SK-N-SH (cell line): ENCODE results near the gene CAPNS1. TPM values are rescaled to one million over a fixed set of nuclear protein-coding genes. Genes with fewer than 3 reads are reported as not detected.

ENCODE experiments used
- CTCF ChIA-PET: fragments of 300-600, 350-600 bp; formaldehyde crosslinking; extraction: SDS; loops from one replicate; lab custom pipeline; 2021; lab: Yijun Ruan, JAX
- POLR2A ChIA-PET: fragments of 350-600 bp; sonication (Branson Sonifier 250); formaldehyde crosslinking; extraction: SDS; loops from one replicate; lab custom pipeline; 2020; ENCODE audit warnings: antibody characterized with exemption, inconsistent platforms; lab: Yijun Ruan, JAX
- DNase-seq: peaks from one replicate; pipeline ENCODE4 v3.0.0; 2012
- H2AFZ ChIP-seq: fragments of 200-600 bp; sonication (generic); 2 replicates; pipeline ENCODE4 v1.8.1; 2016; ENCODE audit warnings: antibody characterized with exemption, mild to moderate bottlenecking, low read depth
- H3F3A ChIP-seq: fragments of 200-600 bp; sonication (generic); replicated peaks from 2 replicates; pipeline ENCODE3; 2016; ENCODE audit warnings: antibody characterized with exemption, mild to moderate bottlenecking; ENCODE audit not compliant: insufficient read depth
- H3K27ac ChIP-seq, 2 experiments: fragments of 200-500 bp in 1 of 2; fragments of 200-600 bp in 1 of 2; sonication (Bioruptor generic) in 1 of 2; sonication (generic), shearing (Covaris generic) in 1 of 2; 2 replicates each; pipeline versions ENCODE4 v1.5.1 to v1.6.1; 2014 to 2016; ENCODE audit warnings: low read depth in 2 of 2, inconsistent platforms in 1 of 2, low read length in 1 of 2, mild to moderate bottlenecking in 1 of 2, mixed read lengths in 1 of 2
- H3K27me3 ChIP-seq: fragments of 200-600 bp; sonication (generic), shearing (Covaris generic); 2 replicates; pipeline ENCODE4 v1.6.1; 2016; ENCODE audit warnings: mixed run types; ENCODE audit not compliant: insufficient read depth
- H3K36me3 ChIP-seq, 2 experiments: fragments of 200-500 bp in 1 of 2; fragments of 200-600 bp in 1 of 2; sonication (Bioruptor generic) in 1 of 2; sonication (generic) in 1 of 2; replicated peaks in 1 of 2; 2 replicates each; pipeline versions ENCODE3 to v1.5.1; 2014 to 2016; ENCODE audit warnings: low read length in 1 of 2, mild to moderate bottlenecking in 1 of 2; ENCODE audit not compliant: insufficient read depth in 2 of 2, control insufficient read depth in 1 of 2
- H3K4me1 ChIP-seq, 2 experiments: fragments of 200-500 bp in 1 of 2; fragments of 200-600 bp in 1 of 2; sonication (Bioruptor generic) in 1 of 2; sonication (generic), shearing (Covaris generic) in 1 of 2; 2 replicates each; pipeline versions ENCODE4 v1.5.1 to v1.6.1; 2014 to 2016; ENCODE audit warnings: low read depth in 1 of 2, low read length in 1 of 2, mixed run types in 1 of 2; ENCODE audit not compliant: insufficient read depth in 2 of 2, control insufficient read depth in 1 of 2
- H3K4me2 ChIP-seq: fragments of 200-600 bp; sonication (generic), shearing (Covaris generic); 2 replicates; pipeline ENCODE4 v1.6.1; 2017; ENCODE audit warnings: mixed run types
- H3K4me3 ChIP-seq, 2 experiments: fragments of 200-500 bp in 1 of 2; fragments of 200-600 bp in 1 of 2; sonication (Bioruptor generic) in 1 of 2; sonication (generic), shearing (Covaris generic) in 1 of 2; 2 replicates each; pipeline versions ENCODE4 v1.5.1 to v1.8.1; 2014 to 2016; ENCODE audit warnings: low read depth in 2 of 2, inconsistent platforms in 1 of 2, low read length in 1 of 2, mild to moderate bottlenecking in 1 of 2, mixed read lengths in 1 of 2, moderate library complexity in 1 of 2
- H3K79me2 ChIP-seq: fragments of 200-600 bp; sonication (generic); 2 replicates; pipeline ENCODE4 v1.8.1; 2017; ENCODE audit warnings: mild to moderate bottlenecking; ENCODE audit not compliant: insufficient read depth
- H3K9ac ChIP-seq: fragments of 200-600 bp; sonication (generic); 2 replicates; pipeline ENCODE4 v1.6.1; 2017; ENCODE audit warnings: mixed run types
- H3K9me2 ChIP-seq: fragments of 200-600 bp; sonication (generic); 2 replicates; pipeline ENCODE4 v1.6.1; 2017; ENCODE audit warnings: mixed run types
- H3K9me3 ChIP-seq: fragments of 200-600 bp; sonication (generic); 2 replicates; pipeline ENCODE4 v1.6.1; 2017; ENCODE audit warnings: mixed run types, mild to moderate bottlenecking, moderate library complexity
- H4K20me1 ChIP-seq: fragments of 200-600 bp; sonication (generic); 2 replicates; pipeline ENCODE4 v1.6.1; 2017; ENCODE audit warnings: mild to moderate bottlenecking, mixed run types; ENCODE audit not compliant: insufficient read depth
- CTCF ChIP-seq: fragments of 200-600 bp; sonication (generic); IDR thresholded peaks from 2 replicates; pipeline ENCODE4 v1.6.1; 2017; ENCODE audit warnings: antibody characterized with exemption, mild to moderate bottlenecking, moderate library complexity
- FOXJ3 ChIP-seq: sonication (generic); formaldehyde crosslinking; IDR thresholded peaks from 2 replicates; pipeline ENCODE4 v1.5.1; 2020; ENCODE audit warnings: mild to moderate bottlenecking, missing genetic modification reagents
- MAX ChIP-seq: IDR thresholded peaks from 2 replicates; pipeline ENCODE4 v1.4.0; 2012; ENCODE audit warnings: low read depth
- MEF2A ChIP-seq: IDR thresholded peaks from 2 replicates; pipeline ENCODE4 v1.4.0; 2012; ENCODE audit warnings: low read depth, borderline replicate concordance
- RAD21 ChIP-seq: IDR thresholded peaks from 2 replicates; pipeline ENCODE4 v1.6.1; 2012; ENCODE audit warnings: mild to moderate bottlenecking, low read length
- RCOR1 ChIP-seq: fragments of 150-350 bp; IDR thresholded peaks from 2 replicates; pipeline ENCODE4 v1.6.1; 2017; ENCODE audit warnings: antibody characterized with exemption, low read length
- REST ChIP-seq: IDR thresholded peaks from 2 replicates; pipeline ENCODE4 v1.6.1; 2012; ENCODE audit warnings: mild to moderate bottlenecking, low read depth, low read length, moderate library complexity
- RFX5 ChIP-seq: IDR thresholded peaks from 2 replicates; pipeline ENCODE4 v1.6.1; 2012; ENCODE audit warnings: mild to moderate bottlenecking, improper control_type of control experiment, low read length
- SMC3 ChIP-seq: IDR thresholded peaks from 2 replicates; pipeline ENCODE4 v1.6.1; 2012; ENCODE audit warnings: low read depth, low read length, improper control_type of control experiment
- ZBTB33 ChIP-seq: IDR thresholded peaks from 2 replicates; pipeline ENCODE4 v1.4.0; 2012; ENCODE audit warnings: low read depth, borderline replicate concordance
- WGBS: methylation state at CpG from one replicate; pipeline ENCODE4 v1.1.6; 2017; ENCODE audit warnings: low lambda C conversion rate; 5-methylcytosine and 5-hydroxymethylcytosine counted together
- polyA plus RNA-seq, 3 experiments: library from polyadenylated mRNA; depleted of rRNA; stranded (reverse); fragments of >200 nt; gene quantifications; 2 replicates each; pipeline ENCODE4 v1.2.3, GENCODE V29; 2012

The CAPNS1 gene
- polyA plus RNA-seq, 1 of the 3 experiments (the other 2 are of a cell fraction) = 999 TPM

GRCh38 chr19:36151144-36152018 lies 11.5 kb downstream of the CAPNS1 start:
- 96% methylated on average over 43 of the region's 47 CpGs for WGBS
- H3K4me3 ChIP-seq = no peak overlapping the region

GRCh38 chr19:36152019-36152351 lies 12.1 kb downstream of the CAPNS1 start:
- Histone ChIP-seq H4K20me1 (0 out of 2 replicates have a peak, but pooled peaks cover 2% of the 10 kb centered on the region), H2AFZ (no peak overlapping the region), H3K9ac (no peak overlapping the region), H3K4me1 (no peaks in the 10 kb centered on the region), H3K27me3 (no peaks in the 10 kb centered on the region), H3K9me2 (no peaks in the 10 kb centered on the region), H3K27ac (no peak overlapping the region), H3K36me3 (peaks cover 17 to 31% of the 10 kb centered on the region in 2 experiments), H3K9me3 (no peaks in the 10 kb centered on the region), H3K79me2 (peaks cover 6% of the 10 kb centered on the region; the same call in 1 of the 2 replicates), H3K4me2 (no peak overlapping the region), H3F3A (peaks cover 10% of the 10 kb centered on the region), H3K4me3 (no peak overlapping the region)
- ChIA-PET POLR2A (no interaction called here), CTCF (interaction anchor here (1.1 kb wide), 1 partner anchor 18 kb away, joined by 5 read pairs; no protein-coding TSS in a partner anchor)
- DNase-seq = no peak
- TF ChIP-seq REST (no peak), RFX5 (no peak), RAD21 (no peak), MEF2A (no peak), CTCF (no peak), FOXJ3 (CRISPR knock-in tag) (no peak), MAX (no peak), SMC3 (no peak)
- 95% methylated on average over 16 of the region's 16 CpGs for WGBS

More at GRCh38 chr19:36151144-36152018, 11.5 kb downstream of the CAPNS1 start:
- Histone ChIP-seq H3K36me3 (peaks cover 23 to 37% of the 10 kb centered on the region in 2 experiments), H3K9me2 (no peaks in the 10 kb centered on the region), H3K27ac (no peak overlapping the region), H3K4me2 (no peak overlapping the region), H4K20me1 (peaks cover 7% of the 10 kb centered on the region; the same call in 1 of the 2 replicates), H3K9me3 (no peaks in the 10 kb centered on the region), H3K4me1 (no peaks in the 10 kb centered on the region), H2AFZ (no peak overlapping the region), H3K27me3 (no peaks in the 10 kb centered on the region), H3K9ac (no peak overlapping the region), H3K79me2 (peaks cover 6% of the 10 kb centered on the region; the same call in 1 of the 2 replicates)
- CTCF ChIA-PET = interaction anchor here (1.1 to 2.4 kb wide), 2 partner anchors 19 to 24 kb away, joined by 5 to 9 read pairs; no protein-coding TSS in a partner anchor
- TF ChIP-seq RCOR1 = no peak
- no peak for TF ChIP-seq ZBTB33
- TF ChIP-seq SMC3 = no peak
- TF ChIP-seq FOXJ3 (CRISPR knock-in tag) = no peak
- TF ChIP-seq, all 33 proteins: peak for 0
- DNase-seq = no peak
- POLR2A ChIA-PET = no interaction called here
- H3F3A ChIP-seq = peaks cover 15% of the 10 kb centered on the region
